ENCODE measurements around the gene CAMTA1.

Gene CAMTA1

DNA sequence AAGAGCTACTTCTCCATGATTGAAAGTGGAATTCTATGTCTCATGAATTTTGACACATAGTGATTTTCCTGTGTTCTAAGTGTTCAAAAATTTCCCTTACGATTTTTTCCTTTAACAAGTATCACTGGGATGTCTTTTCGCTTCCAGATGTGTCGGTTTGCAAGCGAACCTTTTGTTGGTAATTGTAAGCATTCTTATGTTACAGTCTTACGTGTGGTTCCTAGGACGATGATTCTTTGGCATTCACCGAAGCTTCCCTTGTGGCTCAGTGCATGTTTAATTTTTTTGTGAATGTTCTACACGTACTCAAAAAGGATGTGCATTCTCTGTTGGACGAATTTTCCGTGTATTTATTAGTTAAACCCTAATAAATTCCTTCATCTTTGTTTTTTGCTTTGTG lies 211.6 kb downstream of the CAMTA1 start:
- no peak for DNase-seq (ENCODE audit: low read depth in 2 of 2, low spot score in 1 of 2)

DNA sequence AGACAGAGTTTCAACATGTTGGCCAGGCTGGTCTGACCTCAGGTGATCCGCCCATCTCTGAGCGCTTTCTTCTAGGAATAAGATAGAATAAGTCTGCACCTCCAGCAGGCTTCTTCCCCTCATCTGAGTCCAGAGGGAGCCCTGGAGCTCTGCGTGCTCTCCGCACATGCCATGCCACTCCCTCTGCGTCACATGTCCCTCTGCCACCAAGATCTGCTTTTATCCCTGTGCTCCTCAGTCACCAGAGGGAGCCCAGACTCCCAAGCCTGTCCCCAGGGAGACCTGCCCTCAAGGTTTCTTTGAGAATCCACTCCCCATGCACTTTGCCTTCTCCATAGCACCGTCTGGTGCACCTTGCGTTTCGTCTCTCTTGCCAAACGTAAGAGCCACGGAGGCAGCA lies 213.0 kb downstream of the CAMTA1 start:
- no peak for DNase-seq (ENCODE audit: low read depth in 2 of 2, low spot score in 1 of 2)

DNA sequence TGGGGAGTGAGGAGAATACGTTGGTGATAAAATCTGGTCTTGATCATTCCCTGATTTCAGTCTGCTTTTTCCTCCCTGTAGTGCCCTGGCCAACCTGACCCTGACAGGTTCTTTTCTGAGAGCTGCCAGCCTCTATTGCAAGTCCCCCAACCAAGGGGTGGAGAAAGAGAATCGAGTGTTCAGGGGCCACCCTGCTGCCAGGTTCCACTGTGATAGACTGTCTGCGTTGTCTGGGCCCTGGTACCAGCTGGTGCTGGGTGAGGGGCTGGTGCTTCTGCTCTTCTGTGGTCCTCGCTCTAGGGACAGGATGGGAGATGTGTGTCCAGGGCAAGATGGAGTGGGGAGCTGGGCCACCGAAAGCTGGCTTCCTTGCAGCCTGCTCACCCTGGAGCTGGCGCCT lies 214.6 kb downstream of the CAMTA1 start:
- DNase-seq (ENCODE audit: low read depth in 2 of 2, low spot score in 1 of 2), result no peak

DNA sequence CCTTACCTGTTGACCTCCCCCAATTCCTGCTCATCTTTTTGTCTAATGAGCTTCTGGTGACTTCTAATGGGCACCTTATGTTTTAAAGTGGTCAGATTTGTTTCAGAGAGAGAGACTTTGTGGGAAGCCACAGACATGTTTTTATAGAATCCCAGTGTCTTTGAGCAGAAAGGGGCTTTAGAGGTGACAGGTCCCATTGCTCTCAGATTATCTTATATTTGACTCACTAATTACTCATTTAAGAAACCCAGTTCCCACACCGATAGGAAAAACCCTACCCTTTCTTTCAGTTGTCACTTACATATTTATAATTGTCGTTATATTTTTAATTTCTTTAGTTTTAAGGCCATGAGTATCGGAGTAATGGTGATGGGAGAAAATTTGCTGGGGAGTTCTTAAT lies 215.5 kb downstream of the CAMTA1 start:
- DNase-seq (ENCODE audit: low read depth in 2 of 2, low spot score in 1 of 2), result no peak

DNA sequence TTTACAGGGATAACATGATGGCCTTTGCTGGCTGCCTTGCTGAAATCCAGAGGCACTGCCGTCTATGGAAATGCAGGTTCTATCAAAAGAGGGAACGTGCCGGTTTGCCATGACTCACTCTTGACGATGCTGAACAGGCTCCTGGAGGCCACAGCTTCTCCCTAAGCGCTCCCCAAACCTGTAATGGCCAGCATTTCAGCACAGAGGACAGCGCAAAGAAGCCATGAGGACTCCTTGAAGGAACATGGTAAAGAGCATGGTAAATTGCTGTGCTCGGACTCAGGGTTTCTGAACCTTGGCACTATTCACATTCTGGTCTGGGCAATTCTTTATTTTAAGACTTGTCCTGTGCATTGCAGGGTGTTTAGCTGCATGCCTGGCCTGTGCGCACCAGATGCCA lies 217.5 kb downstream of the CAMTA1 start:
- no peak for DNase-seq (ENCODE audit: low read depth in 2 of 2, low spot score in 1 of 2)

DNA sequence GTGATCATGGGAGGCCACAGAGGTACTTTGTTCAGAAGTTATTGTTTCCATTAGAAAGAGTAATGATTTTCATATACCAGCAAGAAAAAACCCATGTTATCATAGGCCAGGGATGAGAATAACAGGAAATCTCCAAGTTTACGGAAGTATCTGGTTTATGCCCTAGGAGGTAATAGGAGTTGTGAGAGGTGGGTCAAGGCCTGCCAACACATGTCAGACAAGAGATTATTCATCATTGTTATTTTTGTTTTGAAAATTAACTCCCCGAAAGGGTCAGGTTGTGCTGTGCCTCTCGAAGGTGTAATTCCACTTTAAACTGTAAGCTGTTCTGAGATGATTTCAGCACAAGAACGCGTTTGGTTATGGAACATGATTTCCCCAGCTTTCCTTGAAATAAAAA lies 218.4 kb downstream of the CAMTA1 start:
- DNase-seq (ENCODE audit: low read depth in 2 of 2, low spot score in 1 of 2), result no peak

DNA sequence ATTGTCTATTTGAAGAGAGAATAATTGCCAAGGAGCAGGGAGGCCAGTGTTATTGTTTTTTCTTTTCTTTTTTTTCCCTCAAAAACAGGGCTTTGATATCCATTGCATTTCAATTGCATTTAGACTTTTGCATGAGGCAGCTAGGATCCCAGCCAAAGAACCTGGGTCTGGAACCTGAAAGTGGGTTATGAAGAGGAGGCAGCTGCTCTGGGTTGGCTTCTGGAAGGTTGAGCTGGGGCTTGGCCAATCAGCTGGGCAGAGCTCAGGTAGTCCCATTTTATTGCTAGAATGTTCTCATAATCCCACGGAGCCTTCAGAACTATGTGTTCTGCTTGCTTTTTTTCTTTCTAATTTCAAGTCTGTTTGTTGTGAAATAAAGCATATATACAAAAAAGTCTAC lies 218.9 kb downstream of the CAMTA1 start:
- no peak for DNase-seq (ENCODE audit: low read depth in 2 of 2, low spot score in 1 of 2)

DNA sequence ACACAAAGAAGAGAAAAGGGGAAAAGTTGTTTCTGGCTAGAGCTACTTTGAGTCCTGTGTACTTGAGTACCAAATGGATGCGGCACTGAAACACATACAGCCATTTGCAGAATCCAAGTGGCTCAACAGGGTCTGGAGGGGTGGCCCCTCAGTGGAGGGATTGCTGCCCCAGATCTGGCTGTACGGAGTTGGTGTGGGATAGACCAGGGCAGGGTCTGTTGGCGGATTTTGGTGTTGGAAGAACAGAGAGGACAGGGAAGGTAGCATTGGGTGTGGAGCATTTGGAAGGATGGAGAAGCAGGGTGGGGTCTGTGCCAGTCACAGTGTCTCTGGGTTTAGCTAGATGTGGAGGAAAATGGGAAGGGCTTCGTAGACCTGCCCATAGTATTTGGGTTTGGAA lies 220.5 kb downstream of the CAMTA1 start:
- DNase-seq (ENCODE audit: low read depth in 2 of 2, low spot score in 1 of 2), result no peak

DNA sequence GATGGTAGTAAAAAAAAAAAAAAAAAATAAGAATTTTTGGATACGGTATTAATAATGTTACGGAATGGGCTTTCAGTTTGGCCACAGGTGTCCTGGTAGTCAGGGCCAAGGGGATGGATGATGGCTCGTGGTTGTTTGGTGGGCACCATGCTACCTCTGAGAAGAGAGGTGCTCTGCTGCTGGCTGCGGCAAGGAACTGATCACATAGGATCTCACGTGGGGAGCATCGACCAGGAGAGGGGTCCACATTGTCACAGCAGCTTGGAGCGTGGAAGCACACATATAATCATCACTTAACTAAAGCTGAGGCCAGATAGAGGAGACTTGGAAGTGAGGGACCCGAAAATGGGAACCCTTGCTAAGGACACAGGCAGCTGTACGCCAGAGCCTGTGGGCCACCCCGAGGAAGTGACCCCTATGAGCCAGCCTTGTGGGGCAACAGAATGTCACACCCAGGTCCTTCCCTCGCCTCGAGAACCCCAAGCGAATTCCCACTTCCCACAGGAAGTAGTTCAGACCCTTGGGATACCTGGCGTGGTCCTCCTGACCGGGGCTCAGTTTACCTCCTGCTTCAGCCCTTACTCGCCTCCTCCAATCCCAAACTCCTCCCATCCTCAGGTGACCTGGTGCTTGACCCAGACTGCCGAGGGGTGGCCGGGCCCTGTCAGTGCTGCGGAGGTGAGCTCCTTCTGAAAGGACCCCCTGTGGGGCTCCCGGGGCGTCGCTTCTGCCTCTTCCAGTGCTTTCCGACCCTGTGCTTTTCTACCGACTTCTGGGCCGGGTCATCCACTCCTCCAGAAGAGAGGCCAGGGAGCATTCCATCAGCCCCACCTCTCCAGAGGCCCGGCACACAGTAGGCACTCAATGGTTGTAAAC lies 222.0 kb downstream of the CAMTA1 start:
- DNase-seq (ENCODE audit: low read depth in 2 of 2, low spot score in 1 of 2), result no peak

DNA sequence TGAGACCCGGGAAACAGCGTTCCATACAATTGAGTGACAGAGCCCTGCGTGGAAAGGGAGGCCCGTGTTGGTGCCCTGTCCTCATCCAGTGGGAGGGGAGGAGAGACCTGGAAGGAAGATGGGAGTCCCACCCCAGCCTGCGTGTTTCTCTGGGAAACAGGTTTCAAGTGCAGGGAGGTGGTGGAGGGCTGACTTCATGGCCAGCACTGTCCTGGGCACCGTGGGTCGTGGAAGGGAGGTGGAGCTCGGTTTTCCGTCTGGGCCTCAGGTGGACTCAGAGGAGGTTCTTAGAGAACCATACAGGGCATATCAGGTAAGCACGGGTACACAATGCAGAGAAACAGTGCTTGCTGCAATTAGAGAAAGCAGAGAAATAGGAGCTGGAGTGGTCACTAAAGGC lies 222.6 kb downstream of the CAMTA1 start:
- no peak for DNase-seq (ENCODE audit: low read depth in 2 of 2, low spot score in 1 of 2)

DNA sequence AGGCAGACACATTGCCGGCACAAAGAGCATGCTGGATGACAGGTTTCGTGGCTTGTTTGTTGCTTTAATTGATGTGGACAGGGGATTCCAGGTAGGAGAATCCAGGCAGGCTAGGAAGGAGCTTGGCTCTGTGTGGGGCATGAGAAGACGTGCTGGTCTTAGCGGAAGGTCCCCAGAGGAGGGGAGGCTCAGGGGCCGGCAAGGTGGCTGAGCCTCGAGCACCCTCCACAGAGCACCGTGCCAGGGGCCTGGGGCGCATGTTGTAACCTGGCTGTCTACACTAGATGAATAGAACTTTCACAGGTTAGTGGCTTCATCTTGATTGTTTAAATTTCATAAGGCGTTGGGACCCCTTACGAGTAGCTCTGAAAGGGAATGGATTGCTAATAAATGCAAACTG lies 223.1 kb downstream of the CAMTA1 start:
- DNase-seq (ENCODE audit: low read depth in 2 of 2, low spot score in 1 of 2), result no peak

DNA sequence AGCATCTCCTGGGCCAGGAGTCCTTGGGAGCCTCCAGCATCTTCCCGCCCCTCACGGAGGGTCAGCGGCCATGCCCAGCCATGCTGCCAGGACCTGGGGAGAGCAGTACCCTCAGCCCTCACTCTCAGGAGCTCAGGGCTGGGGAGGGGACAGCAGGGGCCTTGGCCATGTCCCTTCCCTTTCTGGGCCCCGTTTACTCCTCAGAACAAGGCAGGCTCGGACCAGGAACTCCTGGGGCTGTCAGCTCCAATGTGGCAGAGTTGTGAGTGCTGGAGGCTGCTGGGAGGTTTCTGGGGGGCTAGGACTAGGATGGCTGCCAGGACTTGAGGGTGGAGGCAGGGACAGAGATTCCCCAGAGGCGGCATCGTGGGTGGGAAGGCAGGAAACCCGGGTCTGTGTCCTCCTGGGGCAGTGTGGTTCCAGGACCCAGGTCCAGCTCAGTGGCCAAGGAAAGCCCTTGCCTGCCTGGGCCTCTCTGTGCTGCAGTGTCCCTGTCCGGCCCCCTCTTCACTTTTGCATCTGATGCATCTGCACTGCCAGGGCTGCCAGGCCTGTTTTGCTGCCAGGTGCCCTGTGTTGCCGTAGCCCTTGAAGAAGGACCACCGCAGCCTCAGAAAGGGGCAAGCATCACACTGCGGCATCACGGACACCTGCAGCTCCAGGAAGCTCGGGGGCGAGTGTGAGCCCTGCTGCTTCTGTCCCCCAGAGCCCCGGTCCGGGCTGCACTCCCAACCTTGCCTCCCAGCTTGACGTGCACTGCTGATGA lies 223.9 kb downstream of the CAMTA1 start:
- DNase-seq (ENCODE audit: low read depth in 2 of 2, low spot score in 1 of 2), result no peak

DNA sequence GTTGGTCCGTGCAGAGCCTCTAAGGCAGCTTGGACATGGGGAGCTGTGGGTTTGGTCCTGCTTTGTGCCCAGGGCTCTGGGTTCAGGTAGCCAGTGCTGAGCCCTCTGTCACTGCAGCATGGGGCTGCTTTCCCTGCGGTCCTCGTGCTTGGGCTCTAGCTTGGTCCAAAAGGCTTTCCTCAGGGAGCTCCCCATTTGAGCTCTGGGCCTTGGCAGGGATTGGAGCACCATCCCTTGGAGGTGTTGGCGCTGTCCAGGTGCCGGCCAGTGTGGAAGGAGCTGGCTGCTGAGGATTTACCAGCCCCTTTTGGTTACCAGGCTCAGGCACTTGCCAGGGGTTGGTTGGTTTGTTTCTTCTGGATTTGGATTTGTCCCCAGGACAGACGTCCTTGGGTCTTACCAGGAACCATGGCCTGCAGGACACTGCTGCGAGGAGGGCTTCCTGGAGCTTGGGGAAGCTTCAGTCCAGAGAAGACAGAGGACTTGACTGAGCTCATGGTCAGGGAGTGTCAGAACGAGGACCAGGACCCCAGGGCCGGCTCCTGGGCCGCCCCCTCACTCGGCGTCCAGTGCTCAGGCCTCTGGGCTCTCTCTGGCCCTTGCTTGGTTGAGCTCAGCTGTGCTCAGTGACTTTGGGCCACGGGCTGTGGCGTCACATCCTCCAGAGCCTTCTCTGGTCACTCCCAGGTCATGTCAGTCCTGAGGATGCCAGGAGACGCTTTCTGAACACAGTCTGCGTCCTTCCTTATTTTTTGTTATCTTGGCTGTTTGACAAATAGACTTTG lies 224.7 kb downstream of the CAMTA1 start:
- no peak for DNase-seq (ENCODE audit: low read depth in 2 of 2, low spot score in 1 of 2)

DNA sequence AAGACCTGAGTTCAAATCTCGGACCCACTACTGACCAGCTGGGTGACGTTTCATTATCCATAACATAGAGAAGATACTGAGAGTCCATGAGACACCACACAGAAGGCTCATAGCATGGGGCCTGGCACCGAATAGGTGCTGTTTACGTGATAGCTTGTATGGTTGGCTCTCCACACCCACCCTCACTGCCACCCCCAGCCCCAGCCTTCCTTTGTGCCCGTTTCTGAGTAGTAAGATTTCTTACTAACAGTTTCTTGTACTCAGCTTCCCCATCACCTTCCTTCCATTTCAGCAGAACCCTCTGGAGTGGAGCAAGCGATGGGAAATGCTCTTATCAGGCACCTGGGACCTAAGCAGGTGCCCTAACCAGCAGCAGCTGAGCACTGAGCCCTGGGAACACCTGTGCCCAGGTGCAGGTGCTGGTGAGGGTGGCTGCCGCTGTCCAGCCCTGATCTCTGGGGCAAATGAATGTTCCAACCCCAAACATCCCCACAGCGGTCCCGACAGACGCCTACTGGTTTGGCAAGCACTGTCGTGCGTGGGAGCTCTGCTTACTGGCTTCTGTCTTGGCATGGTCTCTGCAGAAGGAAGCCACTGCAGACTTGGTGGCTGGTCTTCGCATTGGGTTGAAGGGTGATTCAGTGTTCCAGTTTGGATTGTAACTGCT lies 225.4 kb downstream of the CAMTA1 start:
- DNase-seq (ENCODE audit: low read depth in 2 of 2, low spot score in 1 of 2), result no peak

DNA sequence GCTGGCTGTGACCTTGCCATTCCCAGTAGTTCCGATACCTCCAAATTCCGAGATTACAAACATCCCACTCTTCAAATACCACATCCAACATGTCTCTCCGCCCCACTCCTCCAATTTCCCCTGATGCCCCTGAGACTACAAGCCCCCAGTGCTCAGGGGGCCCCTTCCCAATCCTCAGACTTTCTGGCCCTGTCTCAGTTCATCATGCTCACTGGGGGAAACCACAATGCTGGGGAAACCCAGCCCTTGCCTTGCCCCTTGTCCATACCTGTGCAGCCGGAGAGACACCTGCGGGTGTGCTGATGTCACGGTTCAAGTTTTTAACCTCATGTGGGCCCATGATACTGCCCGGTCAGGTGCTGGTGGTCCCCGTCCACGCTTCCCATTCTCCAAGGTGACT lies 226.6 kb downstream of the CAMTA1 start:
- no peak for DNase-seq (ENCODE audit: low read depth in 2 of 2, low spot score in 1 of 2)

DNA sequence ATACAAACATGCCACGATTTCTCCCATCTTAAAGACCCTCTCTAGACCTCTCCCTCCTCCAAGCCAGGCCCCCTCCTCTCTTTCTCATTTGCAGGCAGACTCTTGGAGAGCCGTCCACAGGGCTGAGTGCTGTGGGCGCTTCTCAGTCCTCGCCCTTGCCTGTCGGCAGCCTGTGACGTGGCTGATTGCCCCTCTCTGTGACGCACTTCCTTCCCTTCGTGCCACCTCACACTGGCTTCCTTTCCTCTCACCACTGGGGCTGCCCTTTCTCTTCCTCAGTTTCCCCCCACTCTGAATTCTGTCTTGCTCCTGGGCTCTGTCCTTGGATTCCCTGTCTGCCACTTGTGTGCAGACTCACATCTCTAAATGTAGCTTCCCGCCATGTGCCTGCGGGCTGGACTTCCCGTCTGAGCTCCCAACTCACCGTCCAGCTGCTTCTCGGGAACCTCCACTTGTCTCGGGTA lies 227.2 kb downstream of the CAMTA1 start:
- no peak for DNase-seq (ENCODE audit: low read depth in 2 of 2, low spot score in 1 of 2)

DNA sequence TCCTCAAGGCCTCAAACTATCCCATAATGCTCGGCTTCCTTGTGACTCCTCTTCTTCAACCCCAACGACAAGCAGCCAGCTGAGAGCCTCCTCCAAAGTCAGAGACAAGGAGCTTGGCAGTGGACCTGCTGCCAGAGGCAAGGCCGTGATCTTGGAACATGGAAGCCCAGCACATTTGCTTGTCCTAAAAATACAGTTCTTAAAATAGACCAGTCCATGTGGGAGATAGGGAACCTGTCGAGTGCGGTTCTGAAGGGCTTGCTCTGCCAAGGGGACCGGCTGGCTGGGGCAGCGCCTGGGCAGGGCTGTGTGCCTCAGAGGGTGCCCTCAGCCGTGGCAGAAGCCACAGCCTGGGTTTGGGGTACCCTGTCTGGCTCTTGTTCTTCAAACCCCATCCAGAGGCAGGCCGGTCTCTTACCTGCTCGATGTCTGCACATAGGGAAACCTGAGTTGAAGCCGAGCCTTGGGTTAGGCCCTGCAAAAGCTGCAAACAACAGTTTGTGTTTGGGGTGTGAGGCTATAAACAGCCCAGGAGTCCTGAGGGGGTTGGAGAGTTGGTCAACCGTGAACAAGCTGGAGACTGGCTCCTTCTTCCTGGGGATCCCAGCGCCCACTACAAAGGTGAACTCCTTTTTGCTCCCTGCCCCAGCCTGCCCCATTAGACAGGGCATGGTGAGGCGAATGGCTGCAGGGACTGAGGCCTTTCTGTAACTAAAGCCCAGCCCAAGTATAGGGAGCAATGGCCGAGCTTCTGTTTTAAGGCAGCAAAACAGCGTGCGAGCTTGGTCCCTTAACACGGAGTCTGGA lies 228.8 kb downstream of the CAMTA1 start:
- DNase-seq (ENCODE audit: low read depth in 2 of 2, low spot score in 1 of 2), result no peak

DNA sequence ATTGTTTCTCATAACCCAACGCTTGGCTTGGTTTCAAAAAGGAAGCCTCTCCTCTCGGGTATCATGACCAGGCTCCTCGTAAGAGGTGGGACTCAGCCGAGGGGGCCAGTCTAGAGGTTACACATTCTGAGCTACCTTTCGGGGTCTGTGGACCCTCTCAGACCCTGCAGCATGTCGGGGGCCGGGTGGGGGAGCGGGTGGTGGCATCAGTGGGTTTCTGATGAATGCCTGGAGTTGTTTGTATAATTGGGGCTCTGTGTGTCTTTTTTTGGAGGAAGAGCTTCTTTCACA lies 229.3 kb downstream of the CAMTA1 start:
- DNase-seq (ENCODE audit: low read depth in 2 of 2, low spot score in 1 of 2), result no peak

DNA sequence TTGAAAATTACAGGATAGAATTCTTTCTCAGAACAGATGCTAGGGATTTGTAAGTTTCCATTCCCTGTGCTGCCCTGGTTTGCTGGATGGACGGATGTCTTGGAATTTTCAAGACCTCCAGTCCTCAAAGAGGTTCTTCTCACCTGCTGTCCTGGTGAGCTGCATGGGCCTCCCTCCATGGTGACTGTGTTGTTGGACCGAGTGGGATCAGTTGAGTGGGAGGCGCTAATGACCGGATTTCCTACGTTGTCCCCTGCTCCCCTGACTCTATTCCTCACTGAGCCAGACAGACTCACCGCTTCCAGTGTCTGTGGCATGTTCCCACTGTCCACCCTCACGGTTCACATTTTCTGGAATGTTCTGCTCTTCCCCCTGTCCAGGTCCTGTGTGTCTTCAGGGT lies 229.8 kb downstream of the CAMTA1 start:
- no peak for DNase-seq (ENCODE audit: low read depth in 2 of 2, low spot score in 1 of 2)

DNA sequence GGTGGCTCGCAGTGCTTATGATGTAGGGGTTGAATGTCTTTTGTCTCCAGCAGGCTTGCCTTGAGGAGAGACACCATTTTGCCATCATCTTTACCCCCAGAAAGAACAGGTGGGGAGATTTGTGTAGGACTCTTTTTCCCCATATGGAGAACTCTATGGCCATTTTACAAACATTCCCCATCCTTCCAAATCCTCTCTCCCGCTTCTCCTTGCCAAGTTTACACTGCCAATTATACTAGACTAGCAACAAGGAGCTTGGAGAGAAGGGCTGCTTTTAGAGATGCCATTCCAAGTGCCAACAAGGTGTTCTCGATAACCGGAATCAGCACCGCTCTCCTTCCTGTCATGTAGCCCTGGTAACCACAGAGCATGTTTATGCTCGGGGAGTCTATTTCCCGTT lies 233.1 kb downstream of the CAMTA1 start:
- no peak for DNase-seq (ENCODE audit: low read depth in 2 of 2, low spot score in 1 of 2)

DNA sequence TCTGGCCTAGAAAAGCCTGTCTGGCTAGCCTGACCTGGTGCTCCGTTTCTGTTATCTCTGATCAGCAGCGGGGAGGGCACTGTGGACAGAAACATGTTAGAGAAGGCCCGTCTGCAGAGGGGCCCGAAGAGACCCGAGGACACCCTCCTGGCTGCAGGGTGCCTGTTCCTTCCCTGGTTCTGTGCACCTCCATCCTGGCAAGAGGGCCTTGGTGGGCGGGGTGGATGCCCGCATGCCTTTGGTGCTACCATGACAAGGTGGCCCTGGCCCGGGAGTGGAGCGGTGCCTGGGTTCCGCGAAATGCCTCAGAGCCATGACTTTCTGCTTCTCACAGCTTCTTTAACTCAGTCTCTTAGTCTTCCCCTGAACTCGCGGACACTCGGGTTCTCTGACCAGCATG lies 233.6 kb downstream of the CAMTA1 start:
- DNase-seq (ENCODE audit: low read depth in 2 of 2, low spot score in 1 of 2), result no peak

Measured in stimulated activated CD8-positive, alpha-beta memory T cell treated with anti-CD3 and anti-CD28 coated beads, Interleukin-4, amount 100 ng/mL, for 4 hours (primary cell).